Stimulated activated CD4-positive, alpha-beta T cell treated with anti-CD3 and anti-CD28 coated beads, Interleukin-1b, Interleukin-23, amount 100 ng/mL, for 1 hour (primary cell): Measurements from ENCODE around the gene TARS3.

Experiments used
- DNase-seq, 2 donors: peaks; one replicate each; pipeline ENCODE4 v3.0.0-alpha.2; 2020; ENCODE audit warnings: low read depth in 2 of 2

Gene TARS3

GRCh38 chr15:101702077-101702476, 22.2 kb downstream of the TARS3 start:
- DNase-seq = no peak

GRCh38 chr15:101698314-101698713, 26.0 kb downstream of the TARS3 start:
- DNase-seq = no peak

GRCh38 chr15:101697488-101697887, 26.8 kb downstream of the TARS3 start:
- no peak for DNase-seq

GRCh38 chr15:101696829-101697228, 27.4 kb downstream of the TARS3 start:
- DNase-seq = no peak

- no peak for DNase-seq
These were observed 30.0 kb downstream of the TARS3 start for GRCh38 chr15:101694261-101694660.

GRCh38 chr15:101692801-101693598, 31.3 kb downstream of the TARS3 start:
- no peak for DNase-seq

- DNase-seq = no peak
These were observed 34.4 kb downstream of the TARS3 start for GRCh38 chr15:101689901-101690300.

- no peak for DNase-seq
These were observed 37.6 kb downstream of the TARS3 start for GRCh38 chr15:101686718-101687117.

- no peak for DNase-seq
These were observed 39.4 kb downstream of the TARS3 start for GRCh38 chr15:101684877-101685276.

GRCh38 chr15:101684384-101684783, 39.9 kb downstream of the TARS3 start:
- DNase-seq = no peak

GRCh38 chr15:101679806-101680205, 44.5 kb downstream of the TARS3 start:
- DNase-seq = no peak

- DNase-seq = no peak
These were observed 47.3 kb downstream of the TARS3 start for GRCh38 chr15:101676921-101677329.

- no peak for DNase-seq
These were observed 48.3 kb downstream of the TARS3 start for GRCh38 chr15:101675796-101676582.

GRCh38 chr15:101675015-101675414, 49.3 kb downstream of the TARS3 start:
- no peak for DNase-seq

GRCh38 chr15:101672298-101672697, 52.0 kb downstream of the TARS3 start:
- no peak for DNase-seq

GRCh38 chr15:101669744-101670143, 54.5 kb downstream of the TARS3 start:
- DNase-seq = no peak

GRCh38 chr15:101667881-101668280, 56.4 kb downstream of the TARS3 start:
- DNase-seq = no peak

- DNase-seq = no peak
These were observed 59.9 kb downstream of the TARS3 start for GRCh38 chr15:101664303-101664913.

- no peak for DNase-seq
These were observed 62.1 kb downstream of the TARS3 start for GRCh38 chr15:101662203-101662602.

- DNase-seq = no peak
These were observed 64.3 kb downstream of the TARS3 start for GRCh38 chr15:101660005-101660404.

GRCh38 chr15:101657968-101658784, 66.1 kb downstream of the TARS3 start:
- no peak for DNase-seq

- DNase-seq = no peak
These were observed 67.1 kb downstream of the TARS3 start for GRCh38 chr15:101657171-101657570.
